ENCODE data around the gene SCO2. TPM values are rescaled to one million over a fixed set of nuclear protein-coding genes. Genes with fewer than 3 reads are reported as not detected.

Gene SCO2
- total and polyA plus RNA-seq, 10 donors, result 1.2 to 12.7 (median 5.5) TPM; not detected in 1

DNA sequence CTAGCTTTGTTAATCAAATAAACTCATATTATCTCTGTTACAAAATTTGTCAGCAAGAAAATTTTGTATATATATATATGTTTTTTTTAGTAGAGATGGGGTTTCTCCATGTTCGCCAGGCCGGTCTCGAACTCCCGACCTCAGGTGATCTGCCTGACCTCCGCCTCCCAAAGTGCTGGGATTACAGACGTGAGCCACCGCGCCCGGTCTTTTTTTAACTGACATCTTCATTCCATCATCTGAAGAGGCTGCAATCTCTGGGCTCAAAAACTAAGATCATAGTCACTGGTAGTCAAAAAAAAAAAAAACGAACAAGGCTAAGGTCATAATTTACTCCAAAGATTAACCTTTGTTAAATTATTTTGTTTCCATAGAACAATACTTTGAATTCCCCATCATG lies 15.0 kb upstream of the SCO2 start:
- Histone ChIP-seq H3K27me3 (replicated peaks in 1 of 7) (no peaks in the 10 kb centered on the region), H3K9me3 (no peaks in the 10 kb centered on the region), H3K36me3 (no peaks in the 10 kb centered on the region), H3K4me3 (peak overlapping the region in 1 of 8 donors; percentile 59), H3K27ac (peak overlapping the region; percentile 89 to 100 (median 98)), H3K4me1 (peaks cover 37 to 100% (median 64%) of the 10 kb centered on the region in 6 donors)
- no peak for TF ChIP-seq POLR2AphosphoS5 (IDR thresholded peaks at IDR 0.05)
- no peak for TF ChIP-seq POLR2A (IDR thresholded peaks at IDR 0.05)
- TF ChIP-seq, protein P1, sequence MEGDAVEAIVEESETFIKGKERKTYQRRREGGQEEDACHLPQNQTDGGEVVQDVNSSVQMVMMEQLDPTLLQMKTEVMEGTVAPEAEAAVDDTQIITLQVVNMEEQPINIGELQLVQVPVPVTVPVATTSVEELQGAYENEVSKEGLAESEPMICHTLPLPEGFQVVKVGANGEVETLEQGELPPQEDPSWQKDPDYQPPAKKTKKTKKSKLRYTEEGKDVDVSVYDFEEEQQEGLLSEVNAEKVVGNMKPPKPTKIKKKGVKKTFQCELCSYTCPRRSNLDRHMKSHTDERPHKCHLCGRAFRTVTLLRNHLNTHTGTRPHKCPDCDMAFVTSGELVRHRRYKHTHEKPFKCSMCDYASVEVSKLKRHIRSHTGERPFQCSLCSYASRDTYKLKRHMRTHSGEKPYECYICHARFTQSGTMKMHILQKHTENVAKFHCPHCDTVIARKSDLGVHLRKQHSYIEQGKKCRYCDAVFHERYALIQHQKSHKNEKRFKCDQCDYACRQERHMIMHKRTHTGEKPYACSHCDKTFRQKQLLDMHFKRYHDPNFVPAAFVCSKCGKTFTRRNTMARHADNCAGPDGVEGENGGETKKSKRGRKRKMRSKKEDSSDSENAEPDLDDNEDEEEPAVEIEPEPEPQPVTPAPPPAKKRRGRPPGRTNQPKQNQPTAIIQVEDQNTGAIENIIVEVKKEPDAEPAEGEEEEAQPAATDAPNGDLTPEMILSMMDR (IDR thresholded peaks at IDR 0.05 in 8 of 11, conservative IDR thresholded peaks at IDR 0.05 in 3 of 11), result no peak
- WGBS, 5 donors, result 68 to 80% (median 71%) methylated on average over 10 of the region's 10 CpGs
- intact Hi-C loops (cut with DNase I; ENCODE audit: low total_unique reads), result no loop called here
- DNase-seq, result peak; percentile 72

DNA sequence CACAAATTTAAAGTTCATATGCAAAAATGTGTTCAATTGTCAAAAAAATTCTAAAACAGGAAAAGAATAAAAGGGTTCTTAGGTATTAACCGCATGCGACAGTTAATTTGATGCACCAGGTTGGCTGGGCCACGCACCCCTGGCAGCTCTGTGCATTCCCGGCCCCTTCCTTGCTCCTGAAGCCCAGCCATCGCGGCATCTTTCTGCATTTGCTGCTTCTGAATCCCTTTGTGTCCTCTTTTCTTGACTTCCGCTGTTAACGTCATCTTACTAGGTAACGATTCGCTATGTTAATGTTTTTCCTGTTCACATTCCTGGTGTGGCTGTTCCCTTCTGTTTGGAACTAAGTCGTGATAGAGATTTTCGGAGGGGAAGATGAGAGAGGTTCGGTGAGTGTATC lies 12.4 kb upstream of the SCO2 start:
- Histone ChIP-seq H3K4me3 (peak overlapping the region in 1 of 8 donors; percentile 59), H3K36me3 (no peaks in the 10 kb centered on the region), H3K4me1 (peaks cover 30 to 100% (median 61%) of the 10 kb centered on the region in 6 donors), H3K27ac (peak overlapping the region; percentile 89 to 100 (median 98)), H3K9me3 (no peaks in the 10 kb centered on the region), H3K27me3 (replicated peaks in 1 of 7) (no peaks in the 10 kb centered on the region)
- 80 to 89% (median 86%) methylated on average over 13 of the region's 13 CpGs for WGBS, 5 donors
- TF ChIP-seq POLR2AphosphoS5 (IDR thresholded peaks at IDR 0.05) (no peak), POLR2A (IDR thresholded peaks at IDR 0.05) (no peak)
- TF ChIP-seq, protein P1 (IDR thresholded peaks at IDR 0.05 in 8 of 11, conservative IDR thresholded peaks at IDR 0.05 in 3 of 11), result no peak
- intact Hi-C loops (cut with DNase I; ENCODE audit: low total_unique reads), result no loop called here
- DNase-seq, result peak; percentile 64

DNA sequence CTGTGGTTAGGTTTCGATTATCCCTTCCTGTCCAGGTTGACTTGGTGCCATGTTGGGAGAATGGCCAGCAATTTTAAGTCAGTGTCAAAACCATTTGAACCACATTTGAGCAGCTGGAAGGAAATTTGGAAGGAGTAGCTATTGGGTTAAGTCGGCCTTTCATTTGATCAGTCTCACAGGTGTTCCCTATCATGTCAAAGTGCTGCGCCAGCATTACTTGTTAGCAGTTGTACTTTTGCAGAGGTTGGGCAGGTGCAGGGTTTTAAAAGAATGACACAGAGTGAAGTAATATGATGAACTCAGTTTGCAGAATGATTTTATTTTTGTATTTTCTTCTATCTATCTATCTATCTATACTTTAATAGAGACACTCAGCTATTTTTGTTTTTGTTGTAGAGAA lies 10.8 kb upstream of the SCO2 start:
- no peak for DNase-seq
- TF ChIP-seq, protein P1 (IDR thresholded peaks at IDR 0.05 in 8 of 11, conservative IDR thresholded peaks at IDR 0.05 in 3 of 11), result no peak
- TF ChIP-seq POLR2AphosphoS5 (IDR thresholded peaks at IDR 0.05) (no peak), POLR2A (IDR thresholded peaks at IDR 0.05) (no peak)
- intact Hi-C loops (cut with DNase I; ENCODE audit: low total_unique reads), result no loop called here
- Histone ChIP-seq H3K27me3 (replicated peaks in 1 of 7) (no peaks in the 10 kb centered on the region), H3K4me1 (peaks cover 27 to 100% (median 72%) of the 10 kb centered on the region in 6 donors), H3K4me3 (no peak overlapping the region), H3K9me3 (no peaks in the 10 kb centered on the region), H3K36me3 (no peaks in the 10 kb centered on the region), H3K27ac (peak overlapping the region in 5 of 8 donors; percentile 40 to 100 (median 99))
- WGBS, 5 donors, result 71 to 89% (median 82%) methylated on average over 3 of the region's 3 CpGs

DNA sequence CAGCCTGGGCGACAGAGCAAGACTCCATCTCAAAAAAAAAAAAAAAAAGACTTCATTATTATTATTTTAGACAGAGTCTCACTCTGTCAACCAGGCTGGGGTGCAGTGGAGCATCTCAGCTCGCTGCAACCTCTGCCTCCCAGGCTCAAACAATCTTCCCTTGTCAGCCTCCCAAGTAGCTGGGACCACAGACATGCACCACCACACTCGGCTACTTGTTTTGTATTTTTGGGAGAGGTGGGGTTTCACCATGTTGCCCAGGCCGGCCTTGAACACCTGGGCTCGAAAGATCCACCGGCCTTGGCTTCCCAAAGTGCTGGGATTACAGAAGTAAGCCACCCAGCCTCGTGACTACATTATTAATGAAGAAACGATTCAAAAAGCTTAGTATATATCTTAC lies 9.7 kb upstream of the SCO2 start:
- DNase-seq, result no peak
- Histone ChIP-seq H3K36me3 (no peaks in the 10 kb centered on the region), H3K4me1 (peaks cover 24 to 100% (median 72%) of the 10 kb centered on the region in 6 donors), H3K27me3 (replicated peaks in 1 of 7) (no peaks in the 10 kb centered on the region), H3K9me3 (no peaks in the 10 kb centered on the region), H3K27ac (peak overlapping the region; percentile 40 to 100 (median 99)), H3K4me3 (no peak overlapping the region)
- WGBS, 5 donors, result 65 to 82% (median 73%) methylated on average over 7 to 8 of the region's 8 CpGs
- intact Hi-C loops (cut with DNase I; ENCODE audit: low total_unique reads), result no loop called here
- TF ChIP-seq POLR2A (IDR thresholded peaks at IDR 0.05) (no peak), POLR2AphosphoS5 (IDR thresholded peaks at IDR 0.05) (peak in 1 of 3 donors; percentile 13)
- TF ChIP-seq, protein P1 (IDR thresholded peaks at IDR 0.05 in 8 of 11, conservative IDR thresholded peaks at IDR 0.05 in 3 of 11), result no peak
